Measurements from ENCODE around the gene RAB35.

The RAB35 gene

DNA sequence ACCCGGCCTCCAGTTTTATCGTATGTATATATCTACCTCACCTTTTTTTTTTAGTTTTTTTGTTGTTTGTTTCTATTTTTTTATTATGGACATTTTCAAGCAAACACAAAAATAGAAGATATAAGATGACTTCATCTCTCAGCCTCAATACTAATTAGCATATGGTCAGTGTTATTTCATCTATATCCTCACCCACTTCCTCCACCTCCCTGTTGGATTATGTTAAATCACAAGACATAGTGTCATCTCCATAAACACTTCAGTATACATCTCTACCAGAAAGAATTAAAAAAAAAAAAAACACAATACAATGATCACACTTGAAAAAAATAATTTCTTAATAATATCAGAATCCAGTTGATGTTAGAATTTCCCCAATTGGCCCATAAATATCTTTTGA is 34.9 kb downstream of the RAB35 start:
- DNase-seq: no peak

DNA sequence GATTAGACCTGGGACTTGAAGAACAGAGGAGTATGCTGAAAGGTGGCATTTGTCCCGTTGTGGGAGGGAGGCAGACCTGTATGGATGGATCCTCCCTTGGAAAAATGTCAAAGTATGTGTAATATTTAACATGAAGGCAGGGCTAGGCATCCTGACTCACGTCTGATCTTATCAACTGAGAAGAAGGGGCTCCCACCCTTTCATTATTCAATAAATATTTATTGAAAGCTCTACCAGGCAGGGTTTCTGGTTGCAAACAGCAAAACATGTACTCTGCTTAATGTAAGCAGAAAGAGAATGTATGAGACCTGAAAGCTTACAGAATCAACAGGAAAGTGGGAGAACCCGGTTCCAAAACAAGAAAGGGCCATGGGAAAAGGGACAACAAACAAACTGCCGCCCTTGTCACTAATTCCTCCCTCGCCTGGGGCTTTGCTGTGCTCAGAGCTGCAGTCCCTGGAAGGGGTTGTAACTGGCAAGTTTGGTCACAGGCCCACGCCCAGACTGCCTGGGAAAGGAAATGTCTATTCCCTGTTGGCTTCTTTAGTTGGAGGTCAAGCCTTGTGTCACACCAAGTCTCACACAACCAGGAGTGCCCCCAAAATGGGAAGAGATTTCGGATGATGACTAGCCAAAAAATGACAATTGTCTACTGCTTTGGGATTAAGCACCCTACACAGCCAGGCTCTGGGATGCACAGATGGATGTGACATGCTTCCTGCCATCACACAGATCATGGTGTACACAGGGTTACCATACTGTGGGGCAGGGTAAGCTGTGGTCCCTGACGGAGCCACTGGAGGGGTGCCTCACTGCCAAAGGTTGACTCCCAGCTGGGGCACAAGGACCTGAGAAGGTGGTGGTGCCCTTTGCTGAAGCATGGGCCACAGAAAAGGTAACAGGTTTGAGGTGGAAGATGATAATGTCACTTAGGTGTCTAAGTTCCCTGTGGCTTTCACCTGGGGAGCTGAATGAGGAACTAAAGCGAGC is 36.8 kb downstream of the RAB35 start:
- DNase-seq: no peak

- no peak for DNase-seq
Measured at GRCh38 chr12:120078868-120079267, 37.7 kb downstream of the RAB35 start.

DNA sequence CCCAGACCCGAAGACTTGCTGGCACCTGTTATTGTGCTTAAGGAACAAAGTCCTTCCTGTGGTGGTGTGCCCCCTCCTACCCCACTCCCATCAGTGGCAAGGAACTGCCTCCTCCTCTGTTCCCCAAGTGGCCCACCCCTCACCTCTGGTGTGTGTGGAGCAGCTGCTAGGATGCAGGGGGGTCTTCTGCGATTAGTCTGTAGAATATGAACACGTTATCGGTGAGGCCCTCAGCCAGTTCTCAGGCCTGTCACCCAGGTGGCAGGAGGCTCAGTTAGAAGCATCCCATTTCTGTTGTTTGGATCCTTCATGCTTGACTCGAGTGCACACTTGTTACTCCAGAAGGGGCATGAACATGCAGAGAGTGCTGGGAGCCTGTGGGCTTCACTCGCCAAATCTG is 39.3 kb downstream of the RAB35 start:
- DNase-seq: no peak

DNA sequence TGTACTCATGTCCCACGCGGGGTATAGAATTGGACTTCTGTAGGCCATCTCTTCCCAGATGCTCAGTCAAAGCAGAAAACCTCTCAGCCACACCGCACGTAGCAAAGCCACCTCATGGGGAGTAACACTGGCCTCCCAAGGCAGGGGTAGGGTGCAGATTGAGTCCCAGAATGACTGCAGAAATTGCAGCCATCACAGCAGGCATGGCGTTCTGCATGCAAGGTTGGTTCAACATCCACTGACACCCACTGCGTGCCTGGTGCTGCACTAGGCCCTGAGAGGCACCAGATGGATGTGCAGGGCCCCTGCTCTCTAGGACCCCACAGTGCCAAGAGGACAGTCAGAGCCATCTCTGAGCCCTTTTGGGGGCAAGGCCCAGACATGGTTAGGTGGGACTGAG is 39.9 kb downstream of the RAB35 start:
- DNase-seq: no peak

GRCh38 chr12:120075034-120075616 is 41.4 kb downstream of the RAB35 start:
- DNase-seq: no peak

DNA sequence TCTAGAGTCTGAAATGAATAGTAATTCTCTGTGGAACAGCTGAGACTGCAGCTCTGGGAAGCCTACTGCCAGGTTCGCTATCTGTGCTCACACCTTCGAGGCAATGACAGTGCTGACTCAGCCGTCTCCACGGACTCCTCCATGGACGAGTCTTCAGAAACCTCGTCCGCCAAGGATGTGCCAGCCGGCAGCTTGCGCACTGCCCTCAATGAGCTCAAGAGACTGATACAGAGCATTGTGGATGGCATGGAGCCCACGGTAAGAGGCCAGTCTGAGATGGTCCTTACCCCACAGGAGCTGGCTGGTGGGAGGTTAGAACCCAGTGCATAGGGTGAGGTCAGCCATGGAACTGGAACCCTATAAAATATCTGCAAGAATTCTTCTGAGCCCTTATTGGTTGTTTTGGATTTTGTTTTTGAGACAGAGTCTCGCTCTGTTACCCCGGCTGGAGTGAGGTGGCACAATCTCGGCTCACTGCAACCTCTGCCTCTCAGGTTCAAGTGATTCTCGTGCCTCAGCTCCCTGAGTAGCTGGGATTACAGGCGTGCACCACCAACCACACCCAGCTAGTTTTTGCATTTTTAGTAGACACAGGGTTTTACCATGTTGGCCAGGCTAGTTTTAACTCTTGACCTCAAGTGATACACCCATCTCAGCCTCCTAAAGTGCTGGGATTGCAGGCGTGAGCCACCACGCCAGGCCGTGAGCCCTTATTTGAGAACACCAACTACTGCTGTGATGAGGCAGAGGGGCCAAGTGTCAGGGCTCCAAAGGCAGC is 43.9 kb downstream of the RAB35 start:
- no peak for DNase-seq

- no peak for DNase-seq
Measured at GRCh38 chr12:120071493-120072020, 45.0 kb downstream of the RAB35 start.

GRCh38 chr12:120069278-120069677 is 47.3 kb downstream of the RAB35 start:
- no peak for DNase-seq

DNA sequence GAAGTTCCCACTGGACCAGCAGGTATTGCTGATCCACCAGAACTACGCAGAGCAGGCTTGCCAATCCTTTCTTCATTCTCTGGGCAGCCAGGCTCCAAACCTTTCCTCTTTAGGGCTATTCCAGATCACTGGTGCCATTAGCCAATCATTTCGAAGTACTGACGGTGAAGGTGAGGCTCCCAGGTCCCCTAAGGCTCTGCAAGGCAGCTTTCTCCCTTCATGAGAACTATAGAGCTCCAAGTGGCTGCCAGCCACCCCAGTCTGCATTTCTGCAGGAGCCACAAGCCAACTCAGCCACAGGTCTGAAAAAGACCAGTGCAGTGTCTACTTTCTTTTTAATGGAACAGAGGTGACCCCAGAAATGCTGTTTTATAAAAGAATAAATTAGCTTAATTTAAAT is 48.7 kb downstream of the RAB35 start:
- no peak for DNase-seq

GRCh38 chr12:120067084-120067869 is 49.3 kb downstream of the RAB35 start:
- DNase-seq: no peak

GRCh38 chr12:120066341-120066740 is 50.2 kb downstream of the RAB35 start:
- DNase-seq: no peak

- DNase-seq: no peak
Measured at GRCh38 chr12:120065472-120065871, 51.1 kb downstream of the RAB35 start.

GRCh38 chr12:120064054-120064940 is 52.3 kb downstream of the RAB35 start:
- no peak for DNase-seq

DNA sequence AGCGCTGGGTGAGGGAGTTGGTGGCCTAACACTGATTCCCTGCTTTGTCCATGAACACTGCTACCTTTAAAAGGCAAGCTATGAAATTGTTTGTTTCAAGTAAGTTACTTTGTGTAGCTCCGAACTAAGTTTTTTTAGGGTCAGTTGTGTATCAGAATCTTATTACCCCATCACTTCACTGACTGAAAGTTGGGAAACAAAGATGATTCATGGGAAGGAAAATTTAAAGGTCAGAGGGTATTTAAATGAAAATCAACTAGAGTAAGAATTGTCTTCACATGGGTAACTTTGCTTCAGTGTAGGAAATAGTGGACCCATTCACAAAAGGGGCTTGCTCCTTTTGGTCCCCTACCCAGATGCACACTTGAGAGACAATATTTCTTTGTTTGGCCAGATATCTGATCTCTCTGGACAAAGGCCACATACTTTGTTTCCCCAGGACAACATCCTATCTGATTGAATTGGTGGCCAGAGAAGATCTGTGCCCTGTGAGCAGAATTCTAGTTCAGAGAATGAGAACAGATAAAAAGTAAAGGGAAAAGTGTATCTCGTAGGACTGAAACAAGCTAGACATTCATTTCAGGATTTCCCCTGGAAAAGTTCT is 53.5 kb downstream of the RAB35 start:
- DNase-seq: no peak

GRCh38 chr12:120061575-120062214 is 54.9 kb downstream of the RAB35 start:
- DNase-seq: no peak

DNA sequence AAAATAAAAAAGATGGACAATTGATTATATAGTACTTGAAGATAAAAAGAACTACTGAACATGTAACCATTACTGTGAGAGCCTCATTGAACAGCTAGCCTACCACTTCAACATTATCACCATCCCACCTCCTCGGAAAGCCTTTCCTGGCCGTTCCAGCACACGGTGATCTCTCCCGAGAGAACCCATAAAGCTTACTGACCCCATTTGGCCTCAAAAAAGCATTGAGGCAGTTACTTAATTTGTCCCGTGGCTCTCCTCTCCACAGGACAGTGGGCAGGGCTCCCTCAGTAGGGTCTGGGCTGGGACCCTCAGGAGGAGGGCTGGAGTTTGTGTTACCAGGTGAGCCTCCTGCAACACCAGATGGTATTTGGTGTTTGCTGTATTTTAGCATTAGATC is 55.8 kb downstream of the RAB35 start:
- no peak for DNase-seq

- no peak for DNase-seq
Measured at GRCh38 chr12:120060196-120060595, 56.4 kb downstream of the RAB35 start.

DNA sequence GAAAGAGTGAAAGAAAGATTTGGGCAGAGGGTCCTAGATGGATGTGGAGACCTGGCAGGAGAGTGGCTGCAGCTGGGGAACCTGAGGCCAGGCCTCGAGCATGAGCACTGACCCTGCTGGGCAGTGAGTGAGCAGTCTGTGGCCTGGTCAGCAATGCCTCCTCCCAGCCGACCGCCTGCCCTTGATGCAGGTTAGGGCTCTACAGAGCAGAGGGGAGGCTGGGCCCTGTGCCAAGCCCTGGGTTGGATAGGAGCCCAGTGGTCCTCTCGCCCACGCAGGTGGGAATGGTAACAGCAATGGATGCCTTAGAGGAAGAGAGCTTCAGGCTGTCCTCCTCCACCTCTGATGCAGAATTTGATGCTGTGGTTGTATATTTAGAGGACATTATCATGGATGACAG is 59.8 kb downstream of the RAB35 start:
- DNase-seq: no peak

GRCh38 chr12:120055231-120056000 is 61.1 kb downstream of the RAB35 start:
- DNase-seq: no peak
